ENCODE results near the gene TNFSF11.

DNA sequence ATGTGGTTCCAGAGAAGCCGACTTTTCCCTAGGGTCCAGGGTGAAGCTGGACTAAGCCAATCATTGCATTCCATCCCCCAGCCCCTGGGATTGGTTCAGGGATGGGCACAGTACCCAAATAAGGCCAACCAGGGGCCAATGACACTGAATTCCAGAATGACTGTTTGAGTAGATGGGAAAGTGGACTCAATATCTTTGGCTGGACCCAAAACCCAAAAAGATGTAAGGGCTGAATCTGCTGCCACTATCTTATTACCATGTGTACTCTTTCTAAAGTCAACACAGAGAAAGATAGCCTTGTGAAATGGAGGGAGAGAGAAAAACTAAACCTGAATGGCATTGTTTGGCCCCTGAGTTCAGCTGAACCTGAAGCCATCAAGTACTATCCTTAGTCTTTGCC lies 39.2 kb upstream of the TNFSF11 start:
- no peak for TF ChIP-seq POLR2A (IDR thresholded peaks at IDR 0.05)
- no peak for TF ChIP-seq CTCF (IDR thresholded peaks at IDR 0.05)
- TF ChIP-seq EP300 (IDR thresholded peaks at IDR 0.05), result no peak
